Ishikawa (cell line): ENCODE results near the gene LTC4S.

Source experiments
- EGR1 ChIP-seq: IDR thresholded peaks from 2 replicates; pipeline ENCODE4 v1.6.1; 2012
- NFIC ChIP-seq: IDR thresholded peaks from 2 replicates; pipeline ENCODE4 v1.6.1; 2012

GRCh38 chr5:179825655-179826182, 31.9 kb downstream of the LTC4S start:
- TF ChIP-seq EGR1: no peak
- TF ChIP-seq NFIC: no peak
